ENCODE data around the gene CSNK2B. TPM values are rescaled to one million over a fixed set of nuclear protein-coding genes. Genes with fewer than 3 reads are reported as not detected.
A peak's percentile ranks its signal among the peaks of the same experiment; 100 is the strongest.

CSNK2B gene
- total RNA-seq, 1 experiment from 2014 or later = 219 TPM

- no peaks in the 10 kb centered on the region for H3K9me3 ChIP-seq (ENCODE audit: control insufficient read depth, insufficient read depth, low read depth, low read length)
- H3K27ac ChIP-seq (ENCODE audit: low read length) = peak overlapping the region; percentile 99
- no TSS peak for BruUV-seq (replicated peaks)
- H3K4me1 ChIP-seq (ENCODE audit: control insufficient read depth, insufficient read depth, low read length) = peaks cover 13% of the 10 kb centered on the region
- DNase-seq (ENCODE audit: low read depth, low spot score) (no peak), ATAC-seq (peak; percentile 70)
- intact Hi-C loops (cut with micrococcal nuclease; ENCODE audit: unreplicated experiment) = no loop called here
- H3K36me3 ChIP-seq (ENCODE audit: control insufficient read depth, insufficient read depth, low read length) = peaks cover 17% of the 10 kb centered on the region
- peak overlapping the region; percentile 77 to 83 for H3K4me3 ChIP-seq (ENCODE audit: low read depth in 2 of 2, low read length in 2 of 2)
- no peaks in the 10 kb centered on the region for H3K27me3 ChIP-seq (ENCODE audit: control insufficient read depth, insufficient read depth, low read length)
- CTCF ChIA-PET = no interaction called here
- no peak for TF ChIP-seq SIN3A (IDR thresholded peaks at IDR 0.05; ENCODE audit: borderline replicate concordance, insufficient read depth, low read depth, low read length)
- no peak for TF ChIP-seq CTCF (IDR thresholded peaks at IDR 0.05)
- TF ChIP-seq TCF7L2 (IDR thresholded peaks at IDR 0.05; ENCODE audit: low read depth, low read length) = no peak
- TF ChIP-seq REST (IDR thresholded peaks at IDR 0.05; ENCODE audit: insufficient read depth in 1 of 2, low read depth in 2 of 2, low read length in 1 of 2) = no peak
- TF ChIP-seq POLR2AphosphoS5 (IDR thresholded peaks at IDR 0.05; ENCODE audit: low read depth, low read length) = no peak
- POLR2A ChIA-PET = interaction anchor here (0.6 to 2.1 kb wide), 6 partner anchors 10 to 169 kb away, joined by 3 to 10 read pairs (median 3); partner anchors contain the start of gene C6orf47
- in situ Hi-C loops (cut with HindIII; ENCODE audit: low pct_unique_long_range_greater_than_20kb, low sequenced_read_pairs) = no loop called here
These were observed 14.2 kb upstream of the CSNK2B start for GRCh38 chr6:31651602-31652191.

DNA sequence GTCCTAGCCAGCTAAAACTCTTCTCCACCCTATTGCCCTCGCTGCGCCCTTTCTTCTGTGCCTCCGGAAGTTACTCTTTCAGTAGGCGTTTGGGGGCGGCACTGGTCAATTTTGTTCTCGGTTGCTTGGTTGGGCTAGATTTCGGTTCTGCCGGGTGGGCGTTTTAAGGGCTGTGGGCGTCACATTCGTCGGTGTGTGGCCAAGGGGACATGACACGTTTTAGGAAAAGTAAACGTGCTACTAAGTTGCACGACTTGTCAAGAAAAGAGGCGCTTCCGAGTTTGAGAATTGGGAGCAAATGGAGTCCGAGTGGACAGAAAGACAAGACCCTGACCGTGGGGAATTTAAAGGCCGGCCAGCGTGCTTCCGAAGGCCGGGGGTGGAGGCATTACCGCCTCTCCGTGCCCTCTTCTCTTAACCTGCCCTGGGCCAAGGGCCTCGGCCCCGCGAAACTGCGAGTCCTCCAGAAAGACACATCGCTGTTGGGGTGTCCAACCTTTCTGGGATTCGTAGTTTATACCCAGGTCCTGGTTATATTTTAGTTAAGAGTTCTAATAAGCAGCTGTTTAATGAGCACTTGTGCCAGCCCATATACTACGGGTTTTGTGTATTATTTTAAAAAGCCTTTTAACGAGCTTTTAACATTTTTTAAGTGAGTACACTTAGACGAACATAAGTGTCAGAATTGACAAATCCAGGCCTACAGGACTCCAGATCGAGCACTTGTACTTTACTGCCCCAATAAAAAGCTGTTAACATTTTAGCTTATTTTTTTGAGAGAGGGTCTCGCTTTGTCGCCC, 12.8 kb upstream of the CSNK2B start:
- CTCF ChIA-PET = interaction anchor here (0.6 kb wide), 1 partner anchor 254 kb away, joined by 4 read pairs; no protein-coding TSS in a partner anchor
- in situ Hi-C loops (cut with HindIII; ENCODE audit: low pct_unique_long_range_greater_than_20kb, low sequenced_read_pairs) (no loop called here), intact Hi-C loops (cut with micrococcal nuclease; ENCODE audit: unreplicated experiment) (no loop called here)
- peaks cover 22% of the 10 kb centered on the region for H3K4me1 ChIP-seq (ENCODE audit: control insufficient read depth, insufficient read depth, low read length)
- peaks cover 13% of the 10 kb centered on the region for H3K36me3 ChIP-seq (ENCODE audit: control insufficient read depth, insufficient read depth, low read length)
- TF ChIP-seq REST (IDR thresholded peaks at IDR 0.05; ENCODE audit: insufficient read depth in 1 of 2, low read depth in 2 of 2, low read length in 1 of 2) = 0 out of 4 replicates have a peak, but pooled peaks of 1 of the 2 experiments have one; percentile 21
- TF ChIP-seq POLR2AphosphoS5 (IDR thresholded peaks at IDR 0.05; ENCODE audit: low read depth, low read length) = peak; percentile 62
- no peak; the same call in none of the 2 replicates for TF ChIP-seq TCF7L2 (IDR thresholded peaks at IDR 0.05; ENCODE audit: low read depth, low read length)
- no peaks in the 10 kb centered on the region for H3K9me3 ChIP-seq (ENCODE audit: control insufficient read depth, insufficient read depth, low read depth, low read length)
- ATAC-seq = peak; percentile 85
- no peaks in the 10 kb centered on the region for H3K27me3 ChIP-seq (ENCODE audit: control insufficient read depth, insufficient read depth, low read length)
- no peak for DNase-seq (ENCODE audit: low read depth, low spot score)
- peak overlapping the region; percentile 99 for H3K27ac ChIP-seq (ENCODE audit: low read length)
- BruUV-seq (replicated peaks) = TSS peak; percentile 99
- peak overlapping the region; percentile 77 to 83 for H3K4me3 ChIP-seq (ENCODE audit: low read depth in 2 of 2, low read length in 2 of 2)
- POLR2A ChIA-PET = interaction anchor here (0.5 to 2.1 kb wide), 7 partner anchors 8 to 974 kb away, joined by 3 to 10 read pairs (median 5); partner anchors contain the start of gene C6orf47

Data from Panc1 (cell line).